SK-N-SH (cell line): ENCODE results near the gene JMJD1C.

Experiments
- EP300 ChIP-seq, 2 experiments: IDR thresholded peaks; 2 replicates each; pipeline versions ENCODE4 v1.4.0 to v1.6.1; 2012; ENCODE audit warnings: borderline replicate concordance in 1 of 2, low read depth in 1 of 2, low read length in 1 of 2
- EZH2phosphoT487 ChIP-seq: fragments of 200-600 bp; sonication (generic); IDR thresholded peaks from 2 replicates; pipeline ENCODE4 v1.6.1; 2017; ENCODE audit warnings: low read depth, mixed run types, mild to moderate bottlenecking, antibody characterized with exemption, moderate library complexity, borderline replicate concordance
- FOSL2 ChIP-seq: IDR thresholded peaks from 2 replicates; pipeline ENCODE4 v1.4.0; 2012; ENCODE audit warnings: low read depth, mild to moderate bottlenecking, moderate library complexity, borderline replicate concordance
- GATA2 ChIP-seq: sonication (generic); formaldehyde crosslinking; IDR thresholded peaks from 2 replicates; pipeline ENCODE4 v1.5.0; 2020; ENCODE audit warnings: mild to moderate bottlenecking, missing genetic modification reagents
- MXI1 ChIP-seq: IDR thresholded peaks from 2 replicates; pipeline ENCODE4 v1.6.1; 2012; ENCODE audit warnings: mild to moderate bottlenecking, low read depth, low read length, improper control_type of control experiment
- POLR2AphosphoS5 ChIP-seq: IDR thresholded peaks from 2 replicates; pipeline ENCODE4 v1.6.1; 2012; ENCODE audit warnings: low read depth, low read length
- RAD21 ChIP-seq: IDR thresholded peaks from 2 replicates; pipeline ENCODE4 v1.6.1; 2012; ENCODE audit warnings: mild to moderate bottlenecking, low read length
- RXRA ChIP-seq: IDR thresholded peaks from 2 replicates; pipeline ENCODE4 v1.4.0; 2012; ENCODE audit warnings: low read depth, mild to moderate bottlenecking, borderline replicate concordance
- SIN3A ChIP-seq: IDR thresholded peaks from 2 replicates; pipeline ENCODE4 v1.6.1; 2012; ENCODE audit warnings: low read depth, mild to moderate bottlenecking, low read length, moderate library complexity, borderline replicate concordance
- TAF1 ChIP-seq: IDR thresholded peaks from 2 replicates; pipeline ENCODE4 v1.6.1; 2012; ENCODE audit warnings: low read depth, mild to moderate bottlenecking, low read length, moderate library complexity, borderline replicate concordance
- TEAD4 ChIP-seq: IDR thresholded peaks from 2 replicates; pipeline ENCODE4 v1.4.0; 2012; ENCODE audit warnings: mild to moderate bottlenecking, borderline replicate concordance; ENCODE audit not compliant: insufficient read depth
- USF2 ChIP-seq: fragments of 150-350 bp; IDR thresholded peaks from 2 replicates; pipeline ENCODE4 v1.6.1; 2017; ENCODE audit warnings: antibody characterized with exemption, low read length, low read depth, borderline replicate concordance
- TF ChIP-seq, protein P1 (sequence below): fragments of 200-600 bp; sonication (generic); IDR thresholded peaks from 2 replicates; pipeline ENCODE4 v1.6.1; 2017; ENCODE audit warnings: antibody characterized with exemption, mild to moderate bottlenecking, moderate library complexity
- TF ChIP-seq, protein P2 (sequence below): IDR thresholded peaks from 2 replicates; pipeline ENCODE4 v1.4.0; 2012; ENCODE audit warnings: low read depth

GRCh38 chr10:63262430-63263073, 203.2 kb downstream of the JMJD1C start:
- TF ChIP-seq, protein P1, sequence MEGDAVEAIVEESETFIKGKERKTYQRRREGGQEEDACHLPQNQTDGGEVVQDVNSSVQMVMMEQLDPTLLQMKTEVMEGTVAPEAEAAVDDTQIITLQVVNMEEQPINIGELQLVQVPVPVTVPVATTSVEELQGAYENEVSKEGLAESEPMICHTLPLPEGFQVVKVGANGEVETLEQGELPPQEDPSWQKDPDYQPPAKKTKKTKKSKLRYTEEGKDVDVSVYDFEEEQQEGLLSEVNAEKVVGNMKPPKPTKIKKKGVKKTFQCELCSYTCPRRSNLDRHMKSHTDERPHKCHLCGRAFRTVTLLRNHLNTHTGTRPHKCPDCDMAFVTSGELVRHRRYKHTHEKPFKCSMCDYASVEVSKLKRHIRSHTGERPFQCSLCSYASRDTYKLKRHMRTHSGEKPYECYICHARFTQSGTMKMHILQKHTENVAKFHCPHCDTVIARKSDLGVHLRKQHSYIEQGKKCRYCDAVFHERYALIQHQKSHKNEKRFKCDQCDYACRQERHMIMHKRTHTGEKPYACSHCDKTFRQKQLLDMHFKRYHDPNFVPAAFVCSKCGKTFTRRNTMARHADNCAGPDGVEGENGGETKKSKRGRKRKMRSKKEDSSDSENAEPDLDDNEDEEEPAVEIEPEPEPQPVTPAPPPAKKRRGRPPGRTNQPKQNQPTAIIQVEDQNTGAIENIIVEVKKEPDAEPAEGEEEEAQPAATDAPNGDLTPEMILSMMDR = no peak
- no peak for TF ChIP-seq POLR2AphosphoS5
- TF ChIP-seq USF2 = no peak
- no peak for TF ChIP-seq RXRA
- TF ChIP-seq RAD21 = no peak
- TF ChIP-seq, protein P2, sequence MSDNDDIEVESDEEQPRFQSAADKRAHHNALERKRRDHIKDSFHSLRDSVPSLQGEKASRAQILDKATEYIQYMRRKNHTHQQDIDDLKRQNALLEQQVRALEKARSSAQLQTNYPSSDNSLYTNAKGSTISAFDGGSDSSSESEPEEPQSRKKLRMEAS = no peak
- no peak for TF ChIP-seq TAF1
- TF ChIP-seq TEAD4 = no peak
- no peak for TF ChIP-seq EP300 (IDR thresholded peaks at IDR 0.05; ENCODE audit: borderline replicate concordance in 1 of 2, low read depth in 1 of 2, low read length in 1 of 2)
- TF ChIP-seq GATA2 (CRISPR knock-in tag) = no peak
- TF ChIP-seq MXI1 = no peak
- TF ChIP-seq SIN3A = no peak
- no peak for TF ChIP-seq EZH2phosphoT487
- TF ChIP-seq FOSL2 = no peak
